Measurements from ENCODE around the gene ZNF124.
"Not testable (repeated sequence)": the region's sequence is repeated elsewhere in the genome, so short reads cannot be mapped to it uniquely, and the experiment has no call there.

GRCh38 chr1:247120408-247120668, 51.5 kb downstream of the ZNF124 start:
- not testable (repeated sequence) for TF ChIP-seq POLR2A, CTCF (IDR thresholded peaks at IDR 0.05)

Data from Peyer's patch (tissue), 4 donors.